Ramos (cell line): Measurements from ENCODE around the gene RNF152.

Experiments used
- in situ Hi-C: fragments of 300-500 bp; cut with MboI; formaldehyde crosslinking; loops from one replicate; pipeline ENCODE4 v1.14.3; 2022; ENCODE audit warnings: low sequenced_read_pairs; ENCODE audit not compliant: unreplicated experiment

RNF152 gene

GRCh38 chr18:61894751-61895524, 2.1 kb upstream of the RNF152 start:
- in situ Hi-C loops: no loop called here

GRCh38 chr18:61893971-61894750, 1.4 kb upstream of the RNF152 start:
- in situ Hi-C loops: no loop called here

- in situ Hi-C loops: no loop called here
Measured at GRCh38 chr18:61893309-61893970, 633 bp upstream of the RNF152 start.

- in situ Hi-C loops: no loop called here
Measured at GRCh38 chr18:61891894-61892293, 913 bp downstream of the RNF152 start.

GRCh38 chr18:61891271-61891670, 1.5 kb downstream of the RNF152 start:
- in situ Hi-C loops: no loop called here

- in situ Hi-C loops: no loop called here
Measured at GRCh38 chr18:61890344-61890743, 2.5 kb downstream of the RNF152 start.

GRCh38 chr18:61889541-61889940, 3.3 kb downstream of the RNF152 start:
- in situ Hi-C loops: no loop called here

- in situ Hi-C loops: no loop called here
Measured at GRCh38 chr18:61888622-61889021, 4.2 kb downstream of the RNF152 start.

- in situ Hi-C loops: no loop called here
Measured at GRCh38 chr18:61887838-61888237, 5.0 kb downstream of the RNF152 start.

GRCh38 chr18:61883547-61883946, 9.3 kb downstream of the RNF152 start:
- in situ Hi-C loops: no loop called here

GRCh38 chr18:61882296-61883004, 10.4 kb downstream of the RNF152 start:
- in situ Hi-C loops: no loop called here

GRCh38 chr18:61876899-61877298, 15.9 kb downstream of the RNF152 start:
- in situ Hi-C loops: no loop called here

GRCh38 chr18:61870151-61870550, 22.7 kb downstream of the RNF152 start:
- in situ Hi-C loops: no loop called here

GRCh38 chr18:61869636-61870035, 23.2 kb downstream of the RNF152 start:
- in situ Hi-C loops: no loop called here

- in situ Hi-C loops: no loop called here
Measured at GRCh38 chr18:61865466-61866175, 27.2 kb downstream of the RNF152 start.

GRCh38 chr18:61861372-61861771, 31.4 kb downstream of the RNF152 start:
- in situ Hi-C loops: no loop called here

GRCh38 chr18:61860302-61860701, 32.5 kb downstream of the RNF152 start:
- in situ Hi-C loops: no loop called here

- in situ Hi-C loops: no loop called here
Measured at GRCh38 chr18:61859113-61859512, 33.7 kb downstream of the RNF152 start.

- in situ Hi-C loops: no loop called here
Measured at GRCh38 chr18:61856678-61857077, 36.1 kb downstream of the RNF152 start.
